Activated effector memory CD4-positive, alpha-beta T cell treated with Interleukin-2 at 50 U/mL for 16 hours (primary cell): Measurements from ENCODE around the gene ATP1B3.
"Not testable (repeated sequence)": the region's sequence is repeated elsewhere in the genome, so short reads cannot be mapped to it uniquely, and the experiment has no call there.

Experiments
- DNase-seq: peaks from one replicate; pipeline ENCODE4 v3.0.0-alpha.2; 2020

Gene ATP1B3

DNA sequence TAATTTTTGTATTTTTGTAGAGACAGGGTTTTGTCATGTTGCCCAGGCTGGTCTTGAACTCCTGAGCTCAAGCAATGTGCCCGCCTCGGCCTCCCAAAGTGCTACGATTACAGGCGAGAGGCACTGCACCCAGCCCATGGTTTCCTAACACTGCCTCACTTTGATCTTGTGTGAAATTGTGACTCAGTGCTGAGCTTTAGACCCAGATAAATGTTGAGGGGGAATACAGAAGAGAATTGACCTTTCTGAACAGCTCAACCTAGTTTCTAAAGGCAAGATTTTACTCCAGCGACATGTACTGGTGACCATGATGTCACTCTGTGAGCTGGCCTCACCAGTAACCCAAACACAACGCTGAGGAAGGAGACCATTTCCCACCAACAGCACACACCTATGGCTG, 73.5 kb downstream of the ATP1B3 start:
- no peak for DNase-seq

DNA sequence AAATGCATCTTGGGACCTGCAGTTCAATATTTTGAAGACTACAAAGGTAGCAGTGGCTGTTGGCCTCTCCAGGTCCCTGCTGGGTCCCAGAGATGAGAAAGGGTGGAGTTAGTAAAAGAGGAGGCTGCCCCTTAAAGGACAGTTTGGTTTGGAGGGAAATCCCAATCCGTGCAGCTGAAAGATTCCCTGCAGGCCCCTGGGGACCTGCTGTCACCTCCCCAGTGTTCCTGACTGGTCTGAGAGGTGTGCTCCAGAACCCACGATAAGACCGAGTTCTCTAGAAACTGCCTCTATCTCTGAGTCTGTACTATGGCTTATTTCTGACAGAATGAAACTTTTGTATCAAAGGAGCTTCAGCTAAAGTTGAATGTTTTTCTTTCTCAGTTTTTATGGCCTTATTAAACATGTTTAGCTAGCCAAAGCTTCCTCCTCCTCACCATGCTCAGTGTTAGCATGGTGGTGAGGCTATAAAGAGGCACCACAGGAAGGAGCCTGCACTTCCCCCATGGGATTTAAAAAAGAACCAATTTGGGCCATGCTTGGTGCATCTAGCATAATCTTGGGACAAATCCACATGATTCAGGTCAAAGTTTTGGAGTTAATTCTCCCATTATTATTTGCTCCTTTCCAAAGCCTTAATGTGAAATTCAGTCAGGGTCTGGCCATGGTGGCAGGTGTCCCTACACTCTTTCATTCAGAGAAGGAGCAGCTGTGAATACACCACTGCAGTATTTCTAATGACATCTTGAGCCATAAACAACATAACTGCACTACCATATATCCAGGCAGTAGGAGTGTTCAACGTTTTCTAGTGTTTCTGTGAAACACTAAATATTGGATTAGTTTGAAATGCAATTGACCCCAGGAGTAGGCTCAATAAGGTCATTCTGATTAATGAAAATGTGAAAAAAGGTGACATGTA, 74.4 kb downstream of the ATP1B3 start:
- no peak for DNase-seq

DNA sequence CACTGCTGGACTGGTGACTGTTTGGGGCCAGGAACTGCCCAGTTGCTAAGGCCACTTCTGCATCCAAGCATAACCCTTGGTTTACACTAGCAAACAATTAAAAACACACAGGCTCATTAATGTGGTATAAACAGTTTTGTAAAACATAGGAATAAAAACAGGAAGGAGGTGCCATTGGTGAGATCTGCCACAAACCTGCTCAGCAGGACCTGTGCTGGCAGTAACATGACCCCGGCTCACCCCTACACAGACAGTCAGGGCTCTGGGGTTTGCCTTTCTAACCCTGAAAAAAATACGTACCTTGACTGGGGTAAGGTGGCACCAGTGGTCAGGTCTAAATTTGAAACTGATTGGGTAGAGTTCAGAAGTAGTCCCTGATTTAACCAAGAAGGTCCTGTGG, 76.2 kb downstream of the ATP1B3 start:
- DNase-seq = no peak

DNA sequence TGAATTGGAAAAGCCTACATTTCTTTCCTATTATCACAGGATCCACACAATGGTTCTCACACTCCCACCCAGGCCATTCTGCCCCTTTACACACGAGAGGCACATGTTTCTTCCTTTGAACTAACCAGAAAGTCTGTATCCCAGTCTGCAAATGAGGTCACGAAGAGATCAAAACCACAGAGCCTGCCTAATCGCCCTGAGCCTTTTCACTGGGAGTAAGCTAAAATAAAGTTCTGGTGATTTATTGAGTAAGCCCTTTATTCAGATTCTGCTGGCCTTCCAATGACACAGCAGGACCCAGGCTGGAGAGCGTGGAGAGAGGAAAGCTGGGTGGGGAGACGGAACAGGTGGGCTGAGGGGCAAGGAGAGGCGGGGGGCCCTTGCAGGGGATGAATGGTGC, 78.7 kb downstream of the ATP1B3 start:
- no peak for DNase-seq

DNA sequence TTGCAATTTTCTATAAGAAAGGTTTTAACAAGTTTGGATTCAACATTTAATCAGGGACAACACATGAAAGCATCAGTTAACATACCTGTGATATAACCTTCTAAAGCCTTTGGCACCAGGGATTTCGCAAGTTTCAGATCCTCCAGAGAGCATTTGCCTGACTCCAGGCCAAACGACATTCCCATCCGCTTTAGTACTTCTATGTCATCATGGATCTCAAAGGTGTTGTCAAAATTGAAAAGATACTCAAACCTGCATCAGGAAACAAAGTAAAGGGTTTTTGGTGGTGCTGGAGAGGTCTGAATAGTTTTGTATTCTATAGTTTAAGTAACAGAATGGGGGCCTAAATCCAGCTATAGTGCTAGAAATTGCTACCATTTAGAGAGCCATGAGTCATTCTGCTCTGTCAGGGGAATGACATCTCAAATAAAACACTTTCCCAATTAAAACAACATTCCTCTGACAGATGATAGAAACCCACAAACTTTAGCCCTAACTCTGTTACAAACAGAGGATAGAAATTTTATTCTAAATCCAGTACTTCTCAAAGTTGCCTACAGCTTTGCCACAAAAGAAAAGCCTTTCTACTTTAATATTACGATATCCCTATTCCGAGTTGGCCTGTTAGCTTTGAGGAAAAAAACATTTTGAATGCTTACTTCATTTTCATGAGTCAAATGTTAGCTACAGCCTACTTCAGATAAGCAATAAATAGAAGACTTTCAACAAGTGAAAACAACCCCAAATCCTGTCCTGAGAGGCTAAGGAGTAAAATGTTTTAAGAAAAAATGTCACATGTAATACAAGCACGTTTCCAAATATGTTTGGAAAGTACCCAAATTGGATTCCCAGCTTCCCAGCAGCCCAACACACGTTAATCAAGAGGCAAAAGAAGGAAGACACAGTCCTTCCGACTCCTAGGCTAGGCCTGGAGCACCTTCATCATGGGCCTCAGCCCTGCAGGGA, 83.4 kb downstream of the ATP1B3 start:
- no peak for DNase-seq

DNA sequence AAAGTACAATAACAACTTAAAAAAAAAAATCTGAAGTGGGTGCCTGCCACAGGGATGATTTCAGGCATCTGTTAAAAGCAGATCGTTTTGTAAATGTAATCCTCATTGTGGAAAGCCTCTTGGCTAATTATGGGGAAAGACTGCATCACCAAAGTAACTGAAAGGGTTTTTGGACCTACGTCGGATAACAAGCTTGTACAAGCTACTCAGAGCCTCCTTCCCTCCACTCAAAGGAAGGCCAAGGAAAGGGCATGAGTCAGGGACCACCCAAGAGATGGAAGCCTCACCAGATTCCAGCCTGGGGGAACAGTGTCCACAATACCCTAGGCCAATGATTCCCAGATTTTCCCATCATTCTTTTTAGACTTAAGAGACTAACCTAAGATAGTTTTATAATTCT, 84.3 kb downstream of the ATP1B3 start:
- no peak for DNase-seq

DNA sequence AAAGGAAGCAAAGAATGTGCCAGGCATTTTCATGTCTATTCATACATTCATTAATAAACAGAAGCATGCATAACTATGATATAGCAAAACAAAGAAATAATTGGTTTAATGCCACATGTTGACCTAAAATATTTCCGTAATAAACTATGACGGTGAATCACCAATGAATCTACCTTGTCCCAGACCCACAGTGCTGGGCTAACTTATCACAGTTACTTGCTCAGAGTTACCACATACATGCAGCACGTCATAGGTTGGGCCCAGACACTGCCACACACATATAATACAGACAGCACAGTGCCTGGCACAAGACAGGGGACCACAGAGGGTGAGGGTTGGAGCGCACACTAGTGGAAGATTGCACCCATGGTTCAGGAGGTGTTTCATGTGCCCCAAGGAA, 86.9 kb downstream of the ATP1B3 start:
- no peak for DNase-seq

DNA sequence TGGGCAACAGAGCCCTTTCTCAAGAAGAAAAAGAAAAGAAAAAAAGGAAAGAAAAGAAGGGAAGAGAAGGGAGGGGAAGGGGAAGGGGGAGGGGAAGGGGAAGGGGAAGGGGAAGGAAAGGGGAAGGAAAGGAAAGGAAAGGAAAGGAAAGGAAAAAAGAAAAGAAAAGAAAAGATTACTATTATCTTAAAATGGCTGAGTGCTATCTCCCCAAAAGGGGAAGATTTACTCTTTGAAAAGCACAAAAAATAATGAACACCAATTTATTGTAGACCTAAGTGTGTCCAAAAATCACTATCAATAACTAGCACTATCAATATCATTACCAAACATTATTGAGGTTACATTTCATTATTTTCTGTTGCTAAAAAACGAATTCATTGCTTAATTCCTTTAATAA, 89.0 kb downstream of the ATP1B3 start:
- DNase-seq = no peak

DNA sequence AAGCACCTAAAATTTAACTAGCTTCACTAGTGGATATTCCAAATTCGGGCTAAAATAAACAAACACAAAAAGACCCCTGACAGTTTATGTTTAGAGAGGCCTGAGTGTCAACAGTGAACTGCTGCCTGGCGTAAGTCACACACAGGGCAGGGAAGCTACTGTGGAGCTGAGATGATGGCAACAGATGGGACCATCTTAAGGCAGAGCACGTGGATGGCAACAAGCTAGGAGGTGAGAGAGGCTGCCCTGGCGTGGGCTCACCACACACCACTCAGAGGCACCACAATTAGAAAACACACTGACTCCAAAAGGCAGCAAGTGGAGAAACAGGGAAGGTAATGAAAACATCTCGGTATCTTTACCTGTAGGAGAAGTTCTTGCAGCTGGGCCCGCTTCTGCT, 93.3 kb downstream of the ATP1B3 start:
- DNase-seq = no peak

DNA sequence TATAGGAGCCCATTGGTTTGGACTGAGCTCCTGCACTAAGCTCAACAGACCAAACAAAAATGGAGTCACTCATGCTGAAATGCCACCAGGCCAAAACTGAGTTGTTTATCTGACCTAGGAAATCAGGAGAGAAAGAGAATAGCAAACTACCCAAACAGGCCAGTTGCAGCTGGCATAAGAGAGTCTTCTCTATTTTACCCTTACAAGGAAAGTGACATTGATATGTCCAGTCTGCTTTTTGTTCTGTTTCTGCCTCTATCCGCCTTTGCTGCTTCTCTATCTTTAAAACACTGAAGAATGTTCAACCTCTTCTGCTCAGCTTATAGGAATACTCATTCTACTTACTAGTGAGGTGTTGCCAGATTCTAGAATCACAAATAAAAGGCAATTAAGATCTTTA, 95.1 kb downstream of the ATP1B3 start:
- DNase-seq = no peak

DNA sequence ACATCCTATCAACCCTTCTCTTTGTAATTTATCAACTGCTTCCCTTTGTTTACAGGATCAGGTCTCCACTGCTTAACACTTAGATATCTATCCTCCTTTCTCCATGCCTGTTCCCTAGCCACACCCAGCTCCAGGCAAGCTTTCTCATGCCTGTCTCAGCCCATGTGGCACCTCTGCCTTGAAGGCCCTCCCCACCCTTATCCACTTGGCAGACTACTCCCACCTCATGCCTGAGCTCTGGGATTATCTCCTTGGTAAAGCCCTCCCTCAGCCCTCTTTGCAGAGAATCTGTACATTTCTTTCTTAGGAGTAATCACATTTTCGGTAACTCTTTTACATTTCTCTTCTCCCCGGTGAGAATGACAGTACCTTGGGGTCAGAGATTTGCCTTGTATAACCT, 96.0 kb downstream of the ATP1B3 start:
- DNase-seq = no peak

DNA sequence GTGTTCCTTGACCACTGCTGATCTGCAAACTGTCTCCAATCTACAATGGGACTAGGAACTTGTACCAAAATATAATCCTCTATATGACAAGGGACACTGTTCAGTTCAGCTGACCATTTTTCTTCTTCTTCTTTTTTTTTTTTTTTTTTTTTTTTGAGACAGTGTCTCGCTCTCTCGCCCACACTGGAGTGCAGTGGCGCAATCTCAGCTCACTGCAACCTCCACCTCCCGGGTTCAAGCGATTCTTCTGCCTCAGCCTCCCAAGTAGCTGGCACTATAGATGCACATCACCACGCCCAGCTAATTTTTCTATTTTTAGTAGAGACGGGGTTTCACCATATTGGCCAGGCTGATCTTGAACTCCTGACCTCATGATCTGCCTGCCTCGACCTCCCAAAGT, 98.3 kb downstream of the ATP1B3 start:
- not testable (repeated sequence) for DNase-seq
